ENCODE data around the gene SUPT6H. TPM values are rescaled to one million over a fixed set of nuclear protein-coding genes. Genes with fewer than 3 reads are reported as not detected.
A peak's percentile ranks its signal among the peaks of the same experiment; 100 is the strongest.

Gene SUPT6H
- total RNA-seq, 3 donors from 2014 or later, result 47.8 to 97.7 (median 60.7) TPM

- ATAC-seq, result peak; percentile 77
- TF ChIP-seq, protein P1, sequence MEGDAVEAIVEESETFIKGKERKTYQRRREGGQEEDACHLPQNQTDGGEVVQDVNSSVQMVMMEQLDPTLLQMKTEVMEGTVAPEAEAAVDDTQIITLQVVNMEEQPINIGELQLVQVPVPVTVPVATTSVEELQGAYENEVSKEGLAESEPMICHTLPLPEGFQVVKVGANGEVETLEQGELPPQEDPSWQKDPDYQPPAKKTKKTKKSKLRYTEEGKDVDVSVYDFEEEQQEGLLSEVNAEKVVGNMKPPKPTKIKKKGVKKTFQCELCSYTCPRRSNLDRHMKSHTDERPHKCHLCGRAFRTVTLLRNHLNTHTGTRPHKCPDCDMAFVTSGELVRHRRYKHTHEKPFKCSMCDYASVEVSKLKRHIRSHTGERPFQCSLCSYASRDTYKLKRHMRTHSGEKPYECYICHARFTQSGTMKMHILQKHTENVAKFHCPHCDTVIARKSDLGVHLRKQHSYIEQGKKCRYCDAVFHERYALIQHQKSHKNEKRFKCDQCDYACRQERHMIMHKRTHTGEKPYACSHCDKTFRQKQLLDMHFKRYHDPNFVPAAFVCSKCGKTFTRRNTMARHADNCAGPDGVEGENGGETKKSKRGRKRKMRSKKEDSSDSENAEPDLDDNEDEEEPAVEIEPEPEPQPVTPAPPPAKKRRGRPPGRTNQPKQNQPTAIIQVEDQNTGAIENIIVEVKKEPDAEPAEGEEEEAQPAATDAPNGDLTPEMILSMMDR (IDR thresholded peaks at IDR 0.05), result no peak
- no peak overlapping the region for H3K4me3 ChIP-seq
- no peaks in the 10 kb centered on the region for H3K9me3 ChIP-seq
- intact Hi-C loops (cut with DNase I, micrococcal nuclease), result no loop called here
- DNase-seq, result peak in 1 of 3 donors; percentile 69
- H3K36me3 ChIP-seq (ENCODE audit: low read depth), result peaks cover 21% of the 10 kb centered on the region
- H3K4me1 ChIP-seq (ENCODE audit: low read depth), result no peaks in the 10 kb centered on the region
These were observed 23.0 kb downstream of the SUPT6H start for GRCh38 chr17:28684963-28685362.

GRCh38 chr17:28685366-28685765 lies 23.4 kb downstream of the SUPT6H start:
- DNase-seq (no peak), ATAC-seq (no peak)
- Histone ChIP-seq H3K9me3 (no peaks in the 10 kb centered on the region), H3K36me3 (ENCODE audit: low read depth) (peaks cover 21% of the 10 kb centered on the region), H3K4me3 (no peak overlapping the region), H3K4me1 (ENCODE audit: low read depth) (no peaks in the 10 kb centered on the region)
- TF ChIP-seq, protein P1 (IDR thresholded peaks at IDR 0.05), result no peak
- intact Hi-C loops (cut with DNase I, micrococcal nuclease), result no loop called here

- intact Hi-C loops (cut with DNase I, micrococcal nuclease), result no loop called here
- Histone ChIP-seq H3K4me3 (no peak overlapping the region), H3K36me3 (ENCODE audit: low read depth) (peaks cover 21% of the 10 kb centered on the region), H3K4me1 (ENCODE audit: low read depth) (no peaks in the 10 kb centered on the region), H3K9me3 (no peaks in the 10 kb centered on the region)
- TF ChIP-seq, protein P1 (IDR thresholded peaks at IDR 0.05), result no peak
- ATAC-seq, result no peak
- DNase-seq, result no peak
These were observed 24.3 kb downstream of the SUPT6H start for GRCh38 chr17:28686296-28686695.

- peaks cover 14% of the 10 kb centered on the region for H3K36me3 ChIP-seq (ENCODE audit: low read depth)
- intact Hi-C loops (cut with DNase I, micrococcal nuclease), result no loop called here
- H3K4me1 ChIP-seq (ENCODE audit: low read depth), result no peaks in the 10 kb centered on the region
- ATAC-seq, result no peak
- TF ChIP-seq, protein P1 (IDR thresholded peaks at IDR 0.05), result no peak
- DNase-seq, result no peak
- no peaks in the 10 kb centered on the region for H3K9me3 ChIP-seq
- H3K4me3 ChIP-seq, result no peak overlapping the region
These were observed 26.5 kb downstream of the SUPT6H start for GRCh38 chr17:28688481-28688880.

DNA sequence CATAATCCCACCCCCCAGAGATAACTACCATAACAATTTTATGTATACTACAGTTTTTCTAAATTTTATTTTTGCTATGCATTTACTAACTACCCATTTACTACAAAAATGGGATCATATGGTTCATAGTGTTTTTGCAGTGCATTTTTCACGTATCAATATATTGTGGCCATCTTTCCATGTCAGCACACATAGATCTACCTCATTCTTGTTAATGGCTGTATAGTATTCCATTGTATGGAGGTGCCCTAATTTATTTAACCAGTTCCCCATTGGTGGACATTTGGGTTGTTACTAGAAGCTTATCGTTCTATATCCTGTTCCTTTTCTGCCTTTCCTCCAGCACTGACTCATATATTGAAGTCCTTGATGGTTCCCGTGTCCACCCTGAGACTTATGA lies 27.0 kb downstream of the SUPT6H start:
- DNase-seq (no peak), ATAC-seq (no peak)
- H3K9me3 ChIP-seq, result no peaks in the 10 kb centered on the region
- intact Hi-C loops (cut with DNase I, micrococcal nuclease), result no loop called here
- H3K36me3 ChIP-seq (ENCODE audit: low read depth), result peaks cover 11% of the 10 kb centered on the region
- no peaks in the 10 kb centered on the region for H3K4me1 ChIP-seq (ENCODE audit: low read depth)
- TF ChIP-seq, protein P1 (IDR thresholded peaks at IDR 0.05), result no peak
- no peak overlapping the region for H3K4me3 ChIP-seq

GRCh38 chr17:28693869-28694268 lies 31.9 kb downstream of the SUPT6H start:
- peaks cover 7% of the 10 kb centered on the region for H3K36me3 ChIP-seq (ENCODE audit: low read depth)
- TF ChIP-seq, protein P1 (IDR thresholded peaks at IDR 0.05), result no peak
- peak in 2 of 3 donors; percentile 3 to 5 for DNase-seq

More at GRCh38 chr17:28693869-28694268, 31.9 kb downstream of the SUPT6H start:
- no peaks in the 10 kb centered on the region for H3K9me3 ChIP-seq
- peaks cover 16% of the 10 kb centered on the region for H3K4me1 ChIP-seq (ENCODE audit: low read depth)
- ATAC-seq, result no peak
- H3K4me3 ChIP-seq, result no peak overlapping the region
- intact Hi-C loops (cut with DNase I, micrococcal nuclease), result no loop called here
